K562 (cell line): ENCODE measurements around the gene SP2. TPM values are rescaled to one million over a fixed set of nuclear protein-coding genes. Genes with fewer than 3 reads are reported as not detected.
A peak's percentile ranks its signal among the peaks of the same experiment; 100 is the strongest.

Source experiments
- COPS2 ChIP-seq: fragments of 450-650 bp; conservative IDR thresholded peaks from 2 replicates; pipeline ENCODE4 v1.6.1; 2016; ENCODE audit warnings: mild to moderate bottlenecking, moderate library complexity
- ETV6 ChIP-seq, 3 experiments: fragments of 150-350 bp in 1 of 3; sonication (generic) in 1 of 3; formaldehyde crosslinking in 1 of 3; IDR thresholded peaks; 2 replicates each; pipeline versions ENCODE4 v1.6.1 to v1.8.0; 2014 to 2022; ENCODE audit warnings: borderline replicate concordance in 2 of 3, low read depth in 2 of 3, antibody characterized with exemption in 1 of 3, low read length in 1 of 3, mild to moderate bottlenecking in 1 of 3, missing genetic modification reagents in 1 of 3
- HEY1 ChIP-seq: fragments of 250-450 bp; sonication (Bioruptor Pico); IDR thresholded peaks from 2 replicates; pipeline ENCODE4 v1.5.0; 2020; ENCODE audit warnings: mild to moderate bottlenecking, moderate library complexity, borderline replicate concordance
- IFI16 ChIP-seq: fragments of 250-450 bp; sonication (Bioruptor Pico); IDR thresholded peaks from 2 replicates; pipeline ENCODE4 v2.1.2; 2022; ENCODE audit warnings: mild to moderate bottlenecking, inconsistent platforms
- KLF10 ChIP-seq: fragments of 250-450 bp; sonication (Bioruptor Pico); IDR thresholded peaks from 2 replicates; pipeline ENCODE4 v1.6.1; 2021; ENCODE audit warnings: matching md5 sums
- PTRF ChIP-seq: fragments of 450-650 bp; IDR thresholded peaks from 2 replicates; pipeline ENCODE4 v1.6.1; 2016; ENCODE audit warnings: mild to moderate bottlenecking, missing genetic modification characterization, missing compliant biosample characterization
- RHOXF2B ChIP-seq: fragments of 250-450 bp; sonication (Bioruptor Pico); conservative IDR thresholded peaks from 2 replicates; pipeline ENCODE4 v1.5.1; 2021
- RUNX1 ChIP-seq: sonication (generic); IDR thresholded peaks from 2 replicates; pipeline ENCODE4 v1.6.1; 2016; ENCODE audit warnings: antibody characterized with exemption, low read depth
- SLC30A9 ChIP-seq: fragments of 250-450 bp; sonication (Bioruptor Pico); IDR thresholded peaks from 2 replicates; pipeline ENCODE4 v1.8.0; 2022; ENCODE audit warnings: mild to moderate bottlenecking, moderate library complexity
- SMC3 ChIP-seq: conservative IDR thresholded peaks from 2 replicates; pipeline ENCODE4 v1.6.1; 2011; ENCODE audit warnings: low read depth, low read length, improper control_type of control experiment; ENCODE audit not compliant: insufficient read depth
- SP1 ChIP-seq: sonication (generic); formaldehyde crosslinking; IDR thresholded peaks from 2 replicates; pipeline ENCODE4 v1.8.1; 2022; ENCODE audit warnings: mild to moderate bottlenecking, missing genetic modification reagents
- TCF7L2 ChIP-seq: fragments of 150-350 bp; IDR thresholded peaks from 2 replicates; pipeline ENCODE4 v1.6.1; 2016; ENCODE audit warnings: low read depth, mild to moderate bottlenecking, low read length, moderate library complexity
- TRIM28 ChIP-seq: fragments of 450-650 bp; IDR thresholded peaks from 2 replicates; pipeline ENCODE4 v1.6.1; 2017
- ZNF146 ChIP-seq: IDR thresholded peaks from one replicate; pipeline ENCODE4 v1.6.1; 2018; ENCODE audit warnings: missing compliant biosample characterization; ENCODE audit not compliant: unreplicated experiment
- ZNF184 ChIP-seq: sonication (generic); formaldehyde crosslinking; IDR thresholded peaks from 2 replicates; pipeline ENCODE4 v1.5.0; 2020; ENCODE audit warnings: missing genetic modification reagents
- ZNF384 ChIP-seq: IDR thresholded peaks from 2 replicates; pipeline ENCODE4 v1.6.1; 2012; ENCODE audit warnings: low read depth, low read length, improper control_type of control experiment
- ZNF445 ChIP-seq: fragments of 250-450 bp; sonication (Bioruptor Pico); IDR thresholded peaks from 2 replicates; pipeline ENCODE4 v1.4.0; 2020; ENCODE audit warnings: low read depth, mild to moderate bottlenecking, moderate library complexity
- ZNF695 ChIP-seq: fragments of 450-650 bp; formaldehyde crosslinking; IDR thresholded peaks from 2 replicates; pipeline ENCODE4 v1.4.0; 2020; ENCODE audit warnings: mild to moderate bottlenecking, moderate library complexity
- polyA plus RNA-seq, 8 experiments: library from polyadenylated mRNA; depleted of rRNA in 4 of 8; stranded (reverse) in 5 of 8; unstranded in 3 of 8; fragments of >200 nt; fragmentation: Nextera tagmentation in 2 of 8; fragmentation: Illumina TruSeq in 1 of 8; extraction: Ambion mirVana in 2 of 8; extraction: Trizol in 1 of 8; gene quantifications; 2 replicates each; pipeline versions ENCODE4 v1.2.1 to v1.2.3, GENCODE V29; 2011 to 2014; ENCODE audit warnings: inconsistent platforms in 1 of 8, missing spikeins in 1 of 8
- total RNA-seq, 7 experiments: library from RNA; depleted of rRNA in 6 of 7; stranded (reverse); fragments of >200 nt in 6 of 7; fragmentation: Illumina TruSeq in 2 of 7; extraction: Trizol in 2 of 7; gene quantifications; 2 replicates each; pipeline versions ENCODE4 v1.2.1 to v1.2.3, GENCODE V29; 2011 to 2021; ENCODE audit warnings: low replicate concordance in 1 of 7
- TF ChIP-seq, protein P1 (sequence below), 2 experiments: fragments of 450-650 bp in 1 of 2; sonication (generic) in 1 of 2; formaldehyde crosslinking in 1 of 2; IDR thresholded peaks; 2 replicates each; pipeline versions ENCODE4 v1.7.1 to v1.9.0; 2016 to 2022; ENCODE audit warnings: inconsistent platforms in 1 of 2, mild to moderate bottlenecking in 1 of 2, missing genetic modification reagents in 1 of 2
- TF ChIP-seq, protein P2 (sequence below), 2 experiments: fragments of 450-650 bp; IDR thresholded peaks; 2 replicates each; pipeline ENCODE4 v1.6.1; 2016

Gene SP2
- total and polyA plus RNA-seq, 9 of the 15 experiments (the other 6 are each of a cell fraction or from before 2014, with no cell fraction given), result 0.77 to 22.3 (median 2.3) TPM

DNA sequence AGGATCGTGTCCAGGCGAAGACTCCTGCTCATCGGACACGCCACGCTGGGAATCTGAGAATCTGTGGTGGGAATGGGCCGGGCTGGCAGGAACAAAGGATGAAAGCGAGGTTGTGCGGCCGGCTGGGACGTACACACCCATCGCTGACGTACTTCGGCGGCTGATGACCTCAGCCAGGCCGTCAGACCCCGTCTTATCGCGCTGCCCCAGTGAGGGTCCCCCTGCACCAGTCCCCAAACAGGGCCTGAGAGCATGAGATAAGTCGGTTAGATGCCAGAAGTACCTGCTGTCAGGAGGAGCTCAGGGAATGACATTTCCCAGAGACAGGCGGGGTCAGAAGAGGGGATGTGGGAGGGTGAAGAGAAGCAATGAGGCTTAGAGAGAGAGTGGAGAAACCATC lies 29.1 kb upstream of the SP2 start (continued):
- TF ChIP-seq, protein P1, sequence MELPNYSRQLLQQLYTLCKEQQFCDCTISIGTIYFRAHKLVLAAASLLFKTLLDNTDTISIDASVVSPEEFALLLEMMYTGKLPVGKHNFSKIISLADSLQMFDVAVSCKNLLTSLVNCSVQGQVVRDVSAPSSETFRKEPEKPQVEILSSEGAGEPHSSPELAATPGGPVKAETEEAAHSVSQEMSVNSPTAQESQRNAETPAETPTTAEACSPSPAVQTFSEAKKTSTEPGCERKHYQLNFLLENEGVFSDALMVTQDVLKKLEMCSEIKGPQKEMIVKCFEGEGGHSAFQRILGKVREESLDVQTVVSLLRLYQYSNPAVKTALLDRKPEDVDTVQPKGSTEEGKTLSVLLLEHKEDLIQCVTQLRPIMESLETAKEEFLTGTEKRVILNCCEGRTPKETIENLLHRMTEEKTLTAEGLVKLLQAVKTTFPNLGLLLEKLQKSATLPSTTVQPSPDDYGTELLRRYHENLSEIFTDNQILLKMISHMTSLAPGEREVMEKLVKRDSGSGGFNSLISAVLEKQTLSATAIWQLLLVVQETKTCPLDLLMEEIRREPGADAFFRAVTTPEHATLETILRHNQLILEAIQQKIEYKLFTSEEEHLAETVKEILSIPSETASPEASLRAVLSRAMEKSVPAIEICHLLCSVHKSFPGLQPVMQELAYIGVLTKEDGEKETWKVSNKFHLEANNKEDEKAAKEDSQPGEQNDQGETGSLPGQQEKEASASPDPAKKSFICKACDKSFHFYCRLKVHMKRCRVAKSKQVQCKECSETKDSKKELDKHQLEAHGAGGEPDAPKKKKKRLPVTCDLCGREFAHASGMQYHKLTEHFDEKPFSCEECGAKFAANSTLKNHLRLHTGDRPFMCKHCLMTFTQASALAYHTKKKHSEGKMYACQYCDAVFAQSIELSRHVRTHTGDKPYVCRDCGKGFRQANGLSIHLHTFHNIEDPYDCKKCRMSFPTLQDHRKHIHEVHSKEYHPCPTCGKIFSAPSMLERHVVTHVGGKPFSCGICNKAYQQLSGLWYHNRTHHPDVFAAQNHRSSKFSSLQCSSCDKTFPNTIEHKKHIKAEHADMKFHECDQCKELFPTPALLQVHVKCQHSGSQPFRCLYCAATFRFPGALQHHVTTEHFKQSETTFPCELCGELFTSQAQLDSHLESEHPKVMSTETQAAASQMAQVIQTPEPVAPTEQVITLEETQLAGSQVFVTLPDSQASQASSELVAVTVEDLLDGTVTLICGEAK (IDR thresholded peaks at IDR 0.05), result no peak; the same call in 1 of the 2 replicates
- TF ChIP-seq, protein P1 (CRISPR knock-in tag; IDR thresholded peaks at IDR 0.05), result no peak
- TF ChIP-seq RUNX1 (peak; percentile 87; the same call in 1 of the 2 replicates), SMC3 (no peak), ZNF384 (no peak; the same call in 1 of the 2 replicates), ZNF695 (CRISPR knock-in tag) (no peak), SLC30A9 (CRISPR knock-in tag) (no peak), HEY1 (CRISPR knock-in tag) (no peak; the same call in 1 of the 2 replicates), ZNF146 (CRISPR knock-in tag) (no peak), COPS2 (no peak), ETV6 (IDR thresholded peaks at IDR 0.05; ENCODE audit: borderline replicate concordance in 1 of 2, low read depth in 2 of 2, low read length in 1 of 2) (0 out of 4 replicates have a peak, but pooled peaks of 1 of the 2 experiments have one; percentile 40), ETV6 (CRISPR knock-in tag; IDR thresholded peaks at IDR 0.05; ENCODE audit: borderline replicate concordance) (no peak), KLF10 (CRISPR knock-in tag) (no peak), RHOXF2B (CRISPR knock-in tag) (no peak), PTRF (tag) (no peak), TRIM28 (peak; percentile 77), IFI16 (CRISPR knock-in tag) (no peak), ZNF184 (CRISPR knock-in tag) (no peak), ZNF445 (CRISPR knock-in tag) (no peak), SP1 (peak; percentile 87), TCF7L2 (no peak)
- TF ChIP-seq, protein P2, sequence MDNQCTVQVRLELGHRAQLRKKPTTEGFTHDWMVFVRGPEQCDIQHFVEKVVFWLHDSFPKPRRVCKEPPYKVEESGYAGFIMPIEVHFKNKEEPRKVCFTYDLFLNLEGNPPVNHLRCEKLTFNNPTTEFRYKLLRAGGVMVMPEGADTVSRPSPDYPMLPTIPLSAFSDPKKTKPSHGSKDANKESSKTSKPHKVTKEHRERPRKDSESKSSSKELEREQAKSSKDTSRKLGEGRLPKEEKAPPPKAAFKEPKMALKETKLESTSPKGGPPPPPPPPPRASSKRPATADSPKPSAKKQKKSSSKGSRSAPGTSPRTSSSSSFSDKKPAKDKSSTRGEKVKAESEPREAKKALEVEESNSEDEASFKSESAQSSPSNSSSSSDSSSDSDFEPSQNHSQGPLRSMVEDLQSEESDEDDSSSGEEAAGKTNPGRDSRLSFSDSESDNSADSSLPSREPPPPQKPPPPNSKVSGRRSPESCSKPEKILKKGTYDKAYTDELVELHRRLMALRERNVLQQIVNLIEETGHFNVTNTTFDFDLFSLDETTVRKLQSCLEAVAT (IDR thresholded peaks at IDR 0.05), result peak in 1 of 2 experiments; percentile 46; a peak in 2 of 4 replicates
